Osteoblast (primary cell): ENCODE measurements around the gene ESR1. TPM values are rescaled to one million over a fixed set of nuclear protein-coding genes. Genes with fewer than 3 reads are reported as not detected.

Experiments
- DNase-seq: peaks from one replicate; pipeline ENCODE4 v3.0.0; 2011; ENCODE audit warnings: low spot score, mixed read lengths; ENCODE audit not compliant: insufficient read length; ENCODE audit errors: missing footprints
- H2AFZ ChIP-seq: 2 replicates; pipeline ENCODE4 v1.6.0; 2011; ENCODE audit warnings: mild to moderate bottlenecking, low read length
- H3K27ac ChIP-seq: 2 replicates; pipeline ENCODE4 v1.5.1; 2011; ENCODE audit warnings: mild to moderate bottlenecking, low read depth, low read length, moderate library complexity
- H3K27me3 ChIP-seq: 2 replicates; pipeline ENCODE4 v1.6.0; 2012; ENCODE audit warnings: mild to moderate bottlenecking, control low read depth, inconsistent platforms, low read length, moderate library complexity; ENCODE audit not compliant: insufficient read depth
- H3K36me3 ChIP-seq: 2 replicates; pipeline ENCODE4 v1.5.1; 2011; ENCODE audit warnings: mild to moderate bottlenecking, low read length, control low read depth, moderate library complexity; ENCODE audit not compliant: insufficient read depth
- H3K4me1 ChIP-seq: 2 replicates; pipeline ENCODE4 v1.5.1; 2011; ENCODE audit warnings: mild to moderate bottlenecking, low read length, control low read depth, moderate library complexity; ENCODE audit not compliant: insufficient read depth
- H3K4me2 ChIP-seq: 2 replicates; pipeline ENCODE4 v1.6.0; 2011; ENCODE audit warnings: mild to moderate bottlenecking, low read length; ENCODE audit not compliant: insufficient read depth
- H3K4me3 ChIP-seq: fragments of 200-600 bp; sonication (generic); 3 replicates; pipeline ENCODE4 v1.5.1; 2012; ENCODE audit warnings: mild to moderate bottlenecking, low read length, inconsistent platforms; ENCODE audit not compliant: insufficient read depth
- H3K79me2 ChIP-seq: 2 replicates; pipeline ENCODE4 v1.6.0; 2012; ENCODE audit warnings: mild to moderate bottlenecking, low read length, control low read depth, inconsistent platforms; ENCODE audit not compliant: insufficient read depth
- H3K9me3 ChIP-seq: 2 replicates; pipeline ENCODE4 v1.5.1; 2011; ENCODE audit warnings: low read depth, low read length, control low read depth
- H4K20me1 ChIP-seq: 2 replicates; pipeline ENCODE4 v1.6.0; 2012; ENCODE audit warnings: mild to moderate bottlenecking, low read length, control low read depth; ENCODE audit not compliant: insufficient read depth
- total RNA-seq: library from RNA; depleted of rRNA; stranded (reverse); fragments of >200 nt; gene quantifications from 2 replicates; pipeline ENCODE4 v1.2.3, GENCODE V29; 2012
- TF ChIP-seq, protein P1 (sequence below): IDR thresholded peaks from 2 replicates; pipeline ENCODE4 v1.5.1; 2011; ENCODE audit warnings: mild to moderate bottlenecking, low read depth, low read length, moderate library complexity; ENCODE audit errors: extremely low read depth

ESR1 gene
- total RNA-seq, 1 donor = 3.3 TPM

DNA sequence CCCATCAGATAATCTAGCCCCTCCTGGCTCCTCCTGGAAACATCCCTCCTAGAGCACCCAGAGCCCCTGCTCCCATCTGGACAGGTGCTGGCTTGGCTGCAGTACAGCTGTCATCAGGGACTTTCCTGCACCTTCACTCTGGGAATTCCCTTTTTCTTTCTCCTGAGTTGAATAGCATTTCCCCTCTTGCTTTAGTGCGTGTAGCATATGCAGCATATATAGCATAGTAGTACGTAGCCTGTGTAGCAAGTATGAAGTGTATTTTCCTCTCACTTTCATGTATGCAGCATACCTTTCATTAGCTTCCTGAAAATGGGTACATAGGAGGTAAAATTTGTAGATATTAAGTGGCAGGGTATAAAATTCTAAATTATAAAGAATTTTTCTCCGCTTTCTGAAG is 352.9 kb downstream of the ESR1 start:
- Histone ChIP-seq H3K79me2 (no peaks in the 10 kb centered on the region), H3K27ac (no peak overlapping the region), H3K4me1 (peaks cover 7% of the 10 kb centered on the region), H3K9me3 (no peaks in the 10 kb centered on the region), H4K20me1 (no peaks in the 10 kb centered on the region), H3K4me3 (no peak overlapping the region), H3K27me3 (no peaks in the 10 kb centered on the region), H3K36me3 (peaks cover 21% of the 10 kb centered on the region), H2AFZ (no peak overlapping the region), H3K4me2 (no peak overlapping the region)
- no peak for DNase-seq
- TF ChIP-seq, protein P1, sequence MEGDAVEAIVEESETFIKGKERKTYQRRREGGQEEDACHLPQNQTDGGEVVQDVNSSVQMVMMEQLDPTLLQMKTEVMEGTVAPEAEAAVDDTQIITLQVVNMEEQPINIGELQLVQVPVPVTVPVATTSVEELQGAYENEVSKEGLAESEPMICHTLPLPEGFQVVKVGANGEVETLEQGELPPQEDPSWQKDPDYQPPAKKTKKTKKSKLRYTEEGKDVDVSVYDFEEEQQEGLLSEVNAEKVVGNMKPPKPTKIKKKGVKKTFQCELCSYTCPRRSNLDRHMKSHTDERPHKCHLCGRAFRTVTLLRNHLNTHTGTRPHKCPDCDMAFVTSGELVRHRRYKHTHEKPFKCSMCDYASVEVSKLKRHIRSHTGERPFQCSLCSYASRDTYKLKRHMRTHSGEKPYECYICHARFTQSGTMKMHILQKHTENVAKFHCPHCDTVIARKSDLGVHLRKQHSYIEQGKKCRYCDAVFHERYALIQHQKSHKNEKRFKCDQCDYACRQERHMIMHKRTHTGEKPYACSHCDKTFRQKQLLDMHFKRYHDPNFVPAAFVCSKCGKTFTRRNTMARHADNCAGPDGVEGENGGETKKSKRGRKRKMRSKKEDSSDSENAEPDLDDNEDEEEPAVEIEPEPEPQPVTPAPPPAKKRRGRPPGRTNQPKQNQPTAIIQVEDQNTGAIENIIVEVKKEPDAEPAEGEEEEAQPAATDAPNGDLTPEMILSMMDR = no peak

DNA sequence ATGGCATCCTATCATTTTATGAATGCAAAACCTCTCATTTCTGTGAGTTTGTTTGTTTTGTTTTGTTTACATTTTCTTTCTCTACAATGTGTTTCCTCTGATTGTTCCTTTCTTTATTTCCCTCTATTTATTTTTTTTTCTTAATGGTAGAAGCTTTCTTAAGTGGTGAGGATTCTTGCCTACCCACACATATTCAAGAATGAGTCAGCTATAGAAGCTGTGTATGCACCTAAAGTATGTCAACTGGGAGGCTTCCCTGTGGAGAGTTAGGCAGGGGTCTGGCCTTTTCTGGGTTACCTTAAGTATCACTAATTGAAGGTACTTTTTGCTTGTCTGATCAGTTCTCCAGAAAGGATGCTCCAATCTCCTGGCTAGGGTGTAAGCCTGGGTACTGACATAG is 354.0 kb downstream of the ESR1 start:
- Histone ChIP-seq H3K27me3 (no peaks in the 10 kb centered on the region), H3K4me1 (peaks cover 7% of the 10 kb centered on the region), H2AFZ (no peak overlapping the region), H3K4me3 (no peak overlapping the region), H4K20me1 (no peaks in the 10 kb centered on the region), H3K36me3 (peaks cover 15% of the 10 kb centered on the region), H3K9me3 (no peaks in the 10 kb centered on the region), H3K79me2 (no peaks in the 10 kb centered on the region), H3K4me2 (no peak overlapping the region), H3K27ac (no peak overlapping the region)
- peak; percentile 49 for DNase-seq
- TF ChIP-seq, protein P1 = no peak

DNA sequence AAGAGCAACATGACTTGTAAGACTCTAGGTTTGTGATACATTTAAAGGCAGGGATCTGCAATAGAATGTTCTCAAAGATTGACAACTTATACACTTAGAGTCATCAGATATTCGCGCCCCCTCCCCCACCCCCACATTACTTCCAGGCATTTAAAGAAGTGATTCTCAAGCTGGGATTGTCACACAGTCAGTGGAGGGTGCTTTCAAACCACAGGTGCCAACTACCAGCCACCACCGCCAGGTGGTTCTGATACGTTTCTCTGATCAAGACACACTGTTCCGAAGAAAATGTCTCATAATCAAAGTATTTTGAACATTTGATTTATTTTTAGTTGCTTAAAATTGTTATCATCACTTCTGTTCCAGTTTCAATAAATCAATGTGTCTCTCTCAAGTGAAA is 357.5 kb downstream of the ESR1 start:
- TF ChIP-seq, protein P1 = no peak
- Histone ChIP-seq H3K4me2 (no peak overlapping the region), H3K4me3 (no peak overlapping the region), H4K20me1 (no peaks in the 10 kb centered on the region), H3K4me1 (peaks cover 7% of the 10 kb centered on the region), H3K79me2 (no peaks in the 10 kb centered on the region), H3K27me3 (no peaks in the 10 kb centered on the region), H3K27ac (no peak overlapping the region), H3K36me3 (peaks cover 18% of the 10 kb centered on the region), H2AFZ (no peak overlapping the region), H3K9me3 (no peaks in the 10 kb centered on the region)
- DNase-seq = no peak

DNA sequence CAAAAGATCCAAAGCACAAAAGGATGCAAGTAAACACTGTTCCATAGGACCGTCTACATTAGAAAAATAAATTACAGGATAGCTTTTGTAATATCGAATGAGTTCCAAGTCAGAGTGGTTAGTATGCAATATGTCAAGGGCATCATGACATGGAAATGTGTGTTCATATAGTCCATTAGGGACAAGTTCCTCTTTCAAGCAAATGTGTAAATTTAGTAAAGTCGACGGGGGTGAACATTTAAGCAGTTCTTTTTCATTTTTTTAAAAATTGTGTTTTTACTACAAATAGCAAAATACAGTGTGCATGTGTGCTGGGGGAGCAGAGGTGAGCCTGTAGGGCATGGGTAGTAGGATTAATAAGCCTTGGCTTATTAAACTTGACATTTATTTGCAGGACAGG is 359.0 kb downstream of the ESR1 start:
- no peak overlapping the region for H3K4me3 ChIP-seq
- no peak overlapping the region for H3K4me2 ChIP-seq
- DNase-seq = no peak

More for the DNA sequence above, 359.0 kb downstream of the ESR1 start:
- Histone ChIP-seq H3K36me3 (peaks cover 18% of the 10 kb centered on the region), H3K27me3 (no peaks in the 10 kb centered on the region), H3K4me1 (peaks cover 11% of the 10 kb centered on the region), H2AFZ (no peak overlapping the region), H3K79me2 (no peaks in the 10 kb centered on the region), H4K20me1 (no peaks in the 10 kb centered on the region), H3K9me3 (no peaks in the 10 kb centered on the region), H3K27ac (no peak overlapping the region)
- TF ChIP-seq, protein P1 = no peak
